GM23338 (cell line): Measurements from ENCODE around the gene VSTM5. TPM values are rescaled to one million over a fixed set of nuclear protein-coding genes. Genes with fewer than 3 reads are reported as not detected.

Experiments used
- ATAC-seq: fragments of 200-7000 bp; cut with Tn5 transposase; 3 replicates; pipeline ENCODE4 v1.9.1; 2020
- DNase-seq: peaks from one replicate; pipeline ENCODE4 v3.0.0-alpha.2; 2015; ENCODE audit warnings: low spot score
- H2AFZ ChIP-seq: fragments of 200-600 bp; sonication (generic); 2 replicates; pipeline ENCODE4 v1.8.0; 2016; ENCODE audit warnings: antibody characterized with exemption, mild to moderate bottlenecking, moderate library complexity
- H3F3A ChIP-seq: fragments of 200-600 bp; sonication (generic); replicated peaks from 2 replicates; pipeline ENCODE4 v1.8.0; 2017; ENCODE audit warnings: antibody characterized with exemption, mixed run types, low read depth
- H3K27ac ChIP-seq: fragments of 200-600 bp; sonication (generic); 2 replicates; pipeline ENCODE4 v1.6.1; 2016; ENCODE audit warnings: low read depth
- H3K27me3 ChIP-seq: fragments of 200-600 bp; sonication (generic); 2 replicates; pipeline ENCODE4 v1.8.0; 2016; ENCODE audit warnings: mild to moderate bottlenecking, mixed run types, moderate library complexity; ENCODE audit not compliant: insufficient read depth
- H3K36me3 ChIP-seq: fragments of 200-600 bp; sonication (generic); 2 replicates; pipeline ENCODE4 v1.8.0; 2016; ENCODE audit warnings: mild to moderate bottlenecking; ENCODE audit not compliant: insufficient read depth
- H3K4me1 ChIP-seq: fragments of 200-600 bp; sonication (generic); 2 replicates; pipeline ENCODE4 v1.8.0; 2016; ENCODE audit warnings: mild to moderate bottlenecking, moderate library complexity; ENCODE audit not compliant: insufficient read depth
- H3K4me2 ChIP-seq: fragments of 200-600 bp; sonication (generic); 2 replicates; pipeline ENCODE4 v1.7.1; 2017; ENCODE audit warnings: mixed run types
- H3K4me3 ChIP-seq: fragments of 200-600 bp; sonication (generic); 2 replicates; pipeline ENCODE4 v1.6.1; 2016; ENCODE audit warnings: mixed run types
- H3K79me2 ChIP-seq: fragments of 200-600 bp; sonication (generic); replicated peaks from 2 replicates; pipeline ENCODE4 v1.8.0; 2017; ENCODE audit warnings: mild to moderate bottlenecking; ENCODE audit not compliant: insufficient read depth
- H3K9me2 ChIP-seq: fragments of 200-600 bp; sonication (generic); 2 replicates; pipeline ENCODE4 v1.8.0; 2017; ENCODE audit not compliant: insufficient read depth
- H4K20me1 ChIP-seq: fragments of 200-600 bp; sonication (generic); replicated peaks from 2 replicates; pipeline ENCODE4 v1.8.0; 2017; ENCODE audit warnings: mild to moderate bottlenecking; ENCODE audit not compliant: insufficient read depth
- H3K27ac Mint-ChIP-seq: 2 replicates; pipeline ENCODE4 v1.8.0; 2020; ENCODE audit warnings: inconsistent platforms, mild to moderate bottlenecking, moderate library complexity, mixed read lengths
- H3K27me3 Mint-ChIP-seq: 3 replicates; pipeline ENCODE4 v1.8.0; 2022; ENCODE audit warnings: low read depth, mild to moderate bottlenecking, moderate library complexity, mixed read lengths, inconsistent platforms; ENCODE audit not compliant: insufficient read depth, poor library complexity
- H3K36me3 Mint-ChIP-seq: 3 replicates; pipeline ENCODE4 v1.8.0; 2021; ENCODE audit warnings: low read depth, mild to moderate bottlenecking, inconsistent platforms, moderate library complexity, mixed read lengths
- H3K4me1 Mint-ChIP-seq: 3 replicates; pipeline ENCODE4 v1.8.0; 2020; ENCODE audit warnings: mild to moderate bottlenecking, inconsistent platforms, mixed read lengths
- H3K4me3 Mint-ChIP-seq: 3 replicates; pipeline ENCODE4 v1.8.0; 2021; ENCODE audit warnings: moderate library complexity, mild to moderate bottlenecking, inconsistent platforms, mixed read lengths
- H3K9me3 Mint-ChIP-seq: 3 replicates; pipeline ENCODE4 v1.8.0; 2020; ENCODE audit warnings: moderate library complexity, mild to moderate bottlenecking, inconsistent platforms, mixed read lengths
- CREB1 ChIP-seq: fragments of 250-450 bp; sonication (Bioruptor Pico); IDR thresholded peaks from 2 replicates; pipeline ENCODE4 v1.5.0; 2020; ENCODE audit warnings: low read depth, mild to moderate bottlenecking, moderate library complexity
- EZH2 ChIP-seq: fragments of 200-600 bp; sonication (generic); IDR thresholded peaks from one replicate; pipeline ENCODE4 v1.8.0; 2017; ENCODE audit warnings: antibody characterized with exemption, mild to moderate bottlenecking, low read depth; ENCODE audit not compliant: unreplicated experiment
- EZH2phosphoT487 ChIP-seq: fragments of 200-600 bp; sonication (generic); IDR thresholded peaks from one replicate; pipeline ENCODE4 v1.8.1; 2018; ENCODE audit warnings: antibody characterized with exemption; ENCODE audit not compliant: unreplicated experiment
- JUNB ChIP-seq: IDR thresholded peaks from one replicate; pipeline ENCODE4 v1.6.1; 2016; ENCODE audit warnings: antibody characterized with exemption; ENCODE audit not compliant: unreplicated experiment
- NANOG ChIP-seq: IDR thresholded peaks from 2 replicates; pipeline ENCODE4 v1.6.1; 2016; ENCODE audit warnings: antibody characterized with exemption, borderline replicate concordance
- POLR2AphosphoS5 ChIP-seq: IDR thresholded peaks from 2 replicates; pipeline ENCODE4 v1.6.1; 2016; ENCODE audit warnings: antibody characterized with exemption, low read depth
- STAT1 ChIP-seq: IDR thresholded peaks from one replicate; pipeline ENCODE4 v1.6.1; 2016; ENCODE audit warnings: antibody characterized with exemption; ENCODE audit not compliant: unreplicated experiment
- ZNF114 ChIP-seq: fragments of 250-450 bp; sonication (Bioruptor Pico); IDR thresholded peaks from 2 replicates; pipeline ENCODE4 v1.5.0; 2020; ENCODE audit warnings: mild to moderate bottlenecking, moderate library complexity
- ZNF331 ChIP-seq: fragments of 250-450 bp; sonication (Bioruptor Pico); IDR thresholded peaks from 2 replicates; pipeline ENCODE4 v1.5.0; 2020; ENCODE audit warnings: low read depth, mild to moderate bottlenecking, moderate library complexity
- polyA plus RNA-seq: library from polyadenylated mRNA; unstranded; fragments of >200 nt; fragmentation: Nextera tagmentation; extraction: Ambion mirVana; gene quantifications from 2 replicates; pipeline ENCODE4 v1.2.1, GENCODE V29; 2016
- total RNA-seq: library from RNA; depleted of rRNA; stranded (reverse); fragments of >200 nt; shearing (Covaris generic); gene quantifications from 2 replicates; pipeline ENCODE4 v1.2.3, GENCODE V29; 2014
- TF ChIP-seq, protein P1 (sequence below): fragments of 250-450 bp; sonication (Bioruptor Pico); IDR thresholded peaks from 2 replicates; pipeline ENCODE4 v1.5.0; 2020; ENCODE audit warnings: mild to moderate bottlenecking, moderate library complexity

VSTM5 gene
- total and polyA plus RNA-seq, 2 experiments from 2014 or later: 0.21 to 0.66 TPM

DNA sequence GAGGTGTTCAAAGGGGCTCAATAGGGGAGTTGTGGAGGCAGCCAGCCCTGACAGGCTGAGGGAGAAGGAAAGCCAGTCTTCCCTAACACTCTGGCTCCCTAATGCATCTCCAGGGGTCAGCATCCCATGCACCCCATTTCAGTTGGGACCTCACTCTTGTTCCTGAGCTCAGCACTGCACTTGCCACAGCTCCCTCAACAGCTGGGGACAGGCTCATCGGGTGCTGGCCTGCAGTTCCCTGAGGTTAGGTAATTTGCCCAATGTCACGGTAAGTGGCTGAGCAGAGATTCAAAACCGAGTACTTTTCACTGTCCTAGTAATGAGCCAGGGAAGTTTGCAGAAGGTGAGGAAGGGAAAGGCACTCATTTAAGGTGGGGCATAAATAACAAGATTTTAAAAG is 20.8 kb downstream of the VSTM5 start (continued):
- TF ChIP-seq, protein P1, sequence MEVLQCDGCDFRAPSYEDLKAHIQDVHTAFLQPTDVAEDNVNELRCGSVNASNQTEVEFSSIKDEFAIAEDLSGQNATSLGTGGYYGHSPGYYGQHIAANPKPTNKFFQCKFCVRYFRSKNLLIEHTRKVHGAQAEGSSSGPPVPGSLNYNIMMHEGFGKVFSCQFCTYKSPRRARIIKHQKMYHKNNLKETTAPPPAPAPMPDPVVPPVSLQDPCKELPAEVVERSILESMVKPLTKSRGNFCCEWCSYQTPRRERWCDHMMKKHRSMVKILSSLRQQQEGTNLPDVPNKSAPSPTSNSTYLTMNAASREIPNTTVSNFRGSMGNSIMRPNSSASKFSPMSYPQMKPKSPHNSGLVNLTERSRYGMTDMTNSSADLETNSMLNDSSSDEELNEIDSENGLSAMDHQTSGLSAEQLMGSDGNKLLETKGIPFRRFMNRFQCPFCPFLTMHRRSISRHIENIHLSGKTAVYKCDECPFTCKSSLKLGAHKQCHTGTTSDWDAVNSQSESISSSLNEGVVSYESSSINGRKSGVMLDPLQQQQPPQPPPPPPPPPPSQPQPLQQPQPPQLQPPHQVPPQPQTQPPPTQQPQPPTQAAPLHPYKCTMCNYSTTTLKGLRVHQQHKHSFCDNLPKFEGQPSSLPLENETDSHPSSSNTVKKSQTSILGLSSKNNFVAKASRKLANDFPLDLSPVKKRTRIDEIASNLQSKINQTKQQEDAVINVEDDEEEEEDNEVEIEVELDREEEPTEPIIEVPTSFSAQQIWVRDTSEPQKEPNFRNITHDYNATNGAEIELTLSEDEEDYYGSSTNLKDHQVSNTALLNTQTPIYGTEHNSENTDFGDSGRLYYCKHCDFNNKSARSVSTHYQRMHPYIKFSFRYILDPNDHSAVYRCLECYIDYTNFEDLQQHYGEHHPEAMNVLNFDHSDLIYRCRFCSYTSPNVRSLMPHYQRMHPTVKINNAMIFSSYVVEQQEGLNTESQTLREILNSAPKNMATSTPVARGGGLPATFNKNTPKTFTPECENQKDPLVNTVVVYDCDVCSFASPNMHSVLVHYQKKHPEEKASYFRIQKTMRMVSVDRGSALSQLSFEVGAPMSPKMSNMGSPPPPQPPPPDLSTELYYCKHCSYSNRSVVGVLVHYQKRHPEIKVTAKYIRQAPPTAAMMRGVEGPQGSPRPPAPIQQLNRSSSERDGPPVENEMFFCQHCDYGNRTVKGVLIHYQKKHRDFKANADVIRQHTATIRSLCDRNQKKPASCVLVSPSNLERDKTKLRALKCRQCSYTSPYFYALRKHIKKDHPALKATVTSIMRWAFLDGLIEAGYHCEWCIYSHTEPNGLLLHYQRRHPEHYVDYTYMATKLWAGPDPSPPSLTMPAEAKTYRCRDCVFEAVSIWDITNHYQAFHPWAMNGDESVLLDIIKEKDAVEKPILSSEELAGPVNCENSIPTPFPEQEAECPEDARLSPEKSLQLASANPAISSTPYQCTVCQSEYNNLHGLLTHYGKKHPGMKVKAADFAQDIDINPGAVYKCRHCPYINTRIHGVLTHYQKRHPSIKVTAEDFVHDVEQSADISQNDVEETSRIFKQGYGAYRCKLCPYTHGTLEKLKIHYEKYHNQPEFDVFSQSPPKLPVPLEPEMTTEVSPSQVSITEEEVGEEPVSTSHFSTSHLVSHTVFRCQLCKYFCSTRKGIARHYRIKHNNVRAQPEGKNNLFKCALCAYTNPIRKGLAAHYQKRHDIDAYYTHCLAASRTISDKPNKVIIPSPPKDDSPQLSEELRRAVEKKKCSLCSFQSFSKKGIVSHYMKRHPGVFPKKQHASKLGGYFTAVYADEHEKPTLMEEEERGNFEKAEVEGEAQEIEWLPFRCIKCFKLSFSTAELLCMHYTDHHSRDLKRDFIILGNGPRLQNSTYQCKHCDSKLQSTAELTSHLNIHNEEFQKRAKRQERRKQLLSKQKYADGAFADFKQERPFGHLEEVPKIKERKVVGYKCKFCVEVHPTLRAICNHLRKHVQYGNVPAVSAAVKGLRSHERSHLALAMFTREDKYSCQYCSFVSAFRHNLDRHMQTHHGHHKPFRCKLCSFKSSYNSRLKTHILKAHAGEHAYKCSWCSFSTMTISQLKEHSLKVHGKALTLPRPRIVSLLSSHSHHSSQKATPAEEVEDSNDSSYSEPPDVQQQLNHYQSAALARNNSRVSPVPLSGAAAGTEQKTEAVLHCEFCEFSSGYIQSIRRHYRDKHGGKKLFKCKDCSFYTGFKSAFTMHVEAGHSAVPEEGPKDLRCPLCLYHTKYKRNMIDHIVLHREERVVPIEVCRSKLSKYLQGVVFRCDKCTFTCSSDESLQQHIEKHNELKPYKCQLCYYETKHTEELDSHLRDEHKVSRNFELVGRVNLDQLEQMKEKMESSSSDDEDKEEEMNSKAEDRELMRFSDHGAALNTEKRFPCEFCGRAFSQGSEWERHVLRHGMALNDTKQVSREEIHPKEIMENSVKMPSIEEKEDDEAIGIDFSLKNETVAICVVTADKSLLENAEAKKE (CRISPR knock-in tag): no peak
- TF ChIP-seq CREB1 (CRISPR knock-in tag) (no peak), EZH2phosphoT487 (no peak), STAT1 (no peak)

GRCh38 chr11:93827363-93827762 is 23.1 kb downstream of the VSTM5 start:
- no peaks in the 10 kb centered on the region for H3F3A ChIP-seq
- no peaks in the 10 kb centered on the region for H3K9me3 Mint-ChIP-seq
- H3K4me1 Mint-ChIP-seq: no peaks in the 10 kb centered on the region
- TF ChIP-seq, protein P1 (CRISPR knock-in tag): no peak
- no peak for TF ChIP-seq EZH2phosphoT487
- no peak for TF ChIP-seq CREB1 (CRISPR knock-in tag)
- no peak for TF ChIP-seq ZNF114 (CRISPR knock-in tag)
- TF ChIP-seq ZNF331 (CRISPR knock-in tag): no peak
- no peak for TF ChIP-seq POLR2AphosphoS5
- no peak for TF ChIP-seq EZH2
- TF ChIP-seq JUNB: no peak
- TF ChIP-seq STAT1: no peak
- no peak for TF ChIP-seq NANOG

More at GRCh38 chr11:93827363-93827762, 23.1 kb downstream of the VSTM5 start:
- Histone ChIP-seq H3K9me2 (no peaks in the 10 kb centered on the region), H4K20me1 (no peaks in the 10 kb centered on the region), H3K27me3 (no peaks in the 10 kb centered on the region), H3K27ac (no peak overlapping the region), H3K4me1 (no peaks in the 10 kb centered on the region), H3K79me2 (no peaks in the 10 kb centered on the region), H3K36me3 (no peaks in the 10 kb centered on the region), H3K4me3 (no peak overlapping the region), H2AFZ (no peak overlapping the region), H3K4me2 (no peak overlapping the region)
- no peak overlapping the region for H3K4me3 Mint-ChIP-seq
- peaks cover 2% of the 10 kb centered on the region for H3K27me3 Mint-ChIP-seq
- no peaks in the 10 kb centered on the region for H3K36me3 Mint-ChIP-seq
- ATAC-seq: no peak
- no peak overlapping the region for H3K27ac Mint-ChIP-seq
- DNase-seq: no peak
